OCI-LY7 (cell line): ENCODE results near the gene EVA1B. TPM values are rescaled to one million over a fixed set of nuclear protein-coding genes. Genes with fewer than 3 reads are reported as not detected.
A peak's percentile ranks its signal among the peaks of the same experiment; 100 is the strongest.

Source experiments
- BruUV-seq: library from RNA; stranded (reverse); fragments of 400-500 nt; replicated peaks from 2 replicates; lab custom pipeline; 2021; lab: Mats Ljungman, UMichigan
- CTCF ChIA-PET: fragments of 300-600 bp; sonication (Branson Sonifier 250); formaldehyde crosslinking; loops from one replicate; lab custom pipeline; 2022; ENCODE audit warnings: antibody characterized with exemption; ENCODE audit not compliant: unreplicated experiment; lab: Charles Lee
- POLR2A ChIA-PET: fragments of 300-600 bp; sonication (Branson Sonifier 250); formaldehyde crosslinking; loops from one replicate; lab custom pipeline; 2022; ENCODE audit warnings: antibody characterized with exemption; lab: Charles Lee
- DNase-seq: peaks from one replicate; pipeline ENCODE4 v3.0.0-alpha.2; 2015; ENCODE audit warnings: low spot score
- H2AFZ ChIP-seq: fragments of 200-600 bp; sonication (generic), shearing (Covaris generic); 2 replicates; pipeline ENCODE4 v1.6.1; 2014; ENCODE audit warnings: mild to moderate bottlenecking, antibody characterized with exemption, low read length, moderate library complexity
- H3K27ac ChIP-seq: fragments of 200-600 bp; sonication (generic); 2 replicates; pipeline ENCODE4 v1.5.1; 2014; ENCODE audit warnings: mixed run types, low read depth, mild to moderate bottlenecking, moderate library complexity, low read length, inconsistent platforms; ENCODE audit not compliant: poor library complexity, severe bottlenecking
- H3K36me3 ChIP-seq: fragments of 200-600 bp; sonication (generic); 2 replicates; pipeline ENCODE4 v1.6.1; 2014; ENCODE audit warnings: mild to moderate bottlenecking, antibody characterized with exemption, low read length, moderate library complexity, mixed read lengths; ENCODE audit not compliant: insufficient read depth
- H3K4me1 ChIP-seq: fragments of 200-600 bp; sonication (generic); 2 replicates; pipeline ENCODE4 v1.5.1; 2014; ENCODE audit warnings: mild to moderate bottlenecking, low read length; ENCODE audit not compliant: insufficient read depth, poor library complexity, severe bottlenecking
- H3K4me2 ChIP-seq: fragments of 200-600 bp; sonication (generic); 2 replicates; pipeline ENCODE4 v1.6.1; 2014; ENCODE audit warnings: mild to moderate bottlenecking, low read length
- H3K4me3 ChIP-seq: fragments of 200-600 bp; sonication (generic); 2 replicates; pipeline ENCODE4 v1.5.1; 2014; ENCODE audit warnings: mild to moderate bottlenecking, low read depth, low read length; ENCODE audit not compliant: poor library complexity, severe bottlenecking
- H3K79me2 ChIP-seq: fragments of 200-600 bp; sonication (generic); 2 replicates; pipeline ENCODE4 v1.6.1; 2016; ENCODE audit warnings: low read depth, mild to moderate bottlenecking, low read length, moderate library complexity, mixed read lengths; ENCODE audit not compliant: insufficient read depth
- H3K9me2 ChIP-seq: fragments of 200-600 bp; sonication (generic); 2 replicates; pipeline ENCODE4 v1.6.1; 2016; ENCODE audit warnings: mild to moderate bottlenecking, low read length, mixed read lengths; ENCODE audit not compliant: insufficient read depth
- H3K9me3 ChIP-seq: fragments of 200-600 bp; sonication (generic); 2 replicates; pipeline ENCODE4 v1.6.1; 2014; ENCODE audit warnings: mild to moderate bottlenecking, mixed run types, low read length, mixed read lengths
- H4K20me1 ChIP-seq: fragments of 200-600 bp; sonication (generic); 2 replicates; pipeline ENCODE4 v1.6.1; 2014; ENCODE audit warnings: mild to moderate bottlenecking, antibody characterized with exemption, low read length, moderate library complexity, mixed read lengths; ENCODE audit not compliant: insufficient read depth
- CTCF ChIP-seq: fragments of 200-600 bp; sonication (generic); conservative IDR thresholded peaks from 2 replicates; pipeline ENCODE4 v1.5.1; 2014; ENCODE audit warnings: mild to moderate bottlenecking, antibody characterized with exemption, low read length, moderate library complexity, mixed read lengths
- EZH2phosphoT487 ChIP-seq: fragments of 200-600 bp; sonication (generic); IDR thresholded peaks from 2 replicates; pipeline ENCODE4 v1.6.1; 2018; ENCODE audit warnings: low read depth, borderline replicate concordance, mild to moderate bottlenecking, mixed run types, antibody characterized with exemption, low read length, moderate library complexity, mixed read lengths
- intact Hi-C: fragments of 100-400 bp; cut with micrococcal nuclease; formaldehyde crosslinking; loops from one replicate; pipeline ENCODE4 v1.10.0; 2022; ENCODE audit not compliant: unreplicated experiment
- total RNA-seq, 2 experiments: library from RNA; depleted of rRNA in 1 of 2; stranded (reverse); fragments of >200 nt in 1 of 2; shearing (Covaris generic) in 1 of 2; gene quantifications; 2 replicates each; pipeline ENCODE4 v1.2.3, GENCODE V29; 2014 to 2022

Gene EVA1B
- total RNA-seq, 2 experiments from 2014 or later = 0.84 to 2.0 TPM

- peaks cover 78% of the 10 kb centered on the region for H3K36me3 ChIP-seq
- H3K27ac ChIP-seq = no peak overlapping the region
- H3K4me1 ChIP-seq = peaks cover 19% of the 10 kb centered on the region
- H3K79me2 ChIP-seq = no peaks in the 10 kb centered on the region
- BruUV-seq = no TSS peak
- no peaks in the 10 kb centered on the region for H3K9me2 ChIP-seq
- no peak for DNase-seq
- CTCF ChIA-PET = interaction anchor here (0.6 kb wide), 1 partner anchor 8 kb away, joined by 5 read pairs; no protein-coding TSS in a partner anchor
- POLR2A ChIA-PET = interaction anchor here (0.8 to 1.7 kb wide), 2 partner anchors 17 to 69 kb away, joined by 3 to 4 read pairs; no protein-coding TSS in a partner anchor
- H3K9me3 ChIP-seq = no peaks in the 10 kb centered on the region
- no peak overlapping the region for H3K4me3 ChIP-seq
- no peak overlapping the region for H2AFZ ChIP-seq
- no peak overlapping the region for H3K4me2 ChIP-seq
- TF ChIP-seq CTCF (no peak), EZH2phosphoT487 (no peak)
- H4K20me1 ChIP-seq = no peaks in the 10 kb centered on the region
- intact Hi-C loops = no loop called here
Observed at GRCh38 chr1:36350659-36351226, 27.3 kb upstream of the EVA1B start.

- intact Hi-C loops = loop anchor here (1.0 to 2.0 kb wide), 2 partner anchors 19 to 43 kb away; partner anchors contain the start of gene SH3D21
- peak overlapping the region; percentile 46 for H3K27ac ChIP-seq
Observed at GRCh38 chr1:36349839-36350238, 26.4 kb upstream of the EVA1B start.

More at GRCh38 chr1:36349839-36350238, 26.4 kb upstream of the EVA1B start:
- Histone ChIP-seq H3K9me3 (no peaks in the 10 kb centered on the region), H2AFZ (no peak overlapping the region), H3K9me2 (no peaks in the 10 kb centered on the region), H4K20me1 (no peaks in the 10 kb centered on the region), H3K4me1 (peaks cover 19% of the 10 kb centered on the region), H3K36me3 (peaks cover 77% of the 10 kb centered on the region), H3K79me2 (no peaks in the 10 kb centered on the region), H3K4me3 (no peak overlapping the region), H3K4me2 (peak overlapping the region; percentile 60)
- TF ChIP-seq EZH2phosphoT487 (no peak), CTCF (no peak)
- BruUV-seq = no TSS peak
- DNase-seq = no peak
- ChIA-PET CTCF (no interaction called here), POLR2A (interaction anchor here (0.7 to 1.7 kb wide), 3 partner anchors 37 to 70 kb away, joined by 4 to 5 read pairs (median 4); no protein-coding TSS in a partner anchor)
